HG03064 (cell line): ENCODE measurements around the gene TMED10.
"Not testable (repeated sequence)": the region's sequence is repeated elsewhere in the genome, so short reads cannot be mapped to it uniquely, and the experiment has no call there.

Experiments
- ATAC-seq: cut with Tn5 transposase; IDR thresholded peaks from one replicate; pipeline ENCODE4 v1.9.1; 2021; ENCODE audit warnings: low read depth; ENCODE audit not compliant: unreplicated experiment

The TMED10 gene

DNA sequence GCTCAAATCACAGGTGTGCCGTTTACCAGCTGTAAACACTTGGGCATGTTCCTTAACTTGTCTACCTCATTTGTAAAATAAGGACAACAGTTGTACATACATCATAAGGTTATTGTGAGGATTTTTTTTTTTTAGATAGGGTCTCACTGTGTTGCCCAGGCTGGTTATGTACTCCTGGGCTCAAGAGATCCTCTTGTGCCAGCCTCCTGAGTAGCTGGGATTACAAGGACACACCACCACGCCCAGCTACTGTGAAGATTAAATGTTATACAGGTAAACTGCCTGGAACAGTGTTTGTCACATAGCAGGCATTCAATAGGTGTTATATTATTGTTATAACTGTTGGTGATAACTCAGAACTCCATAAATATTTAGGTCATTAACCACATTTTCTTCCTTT lies 12.7 kb downstream of the TMED10 start:
- no peak for ATAC-seq

DNA sequence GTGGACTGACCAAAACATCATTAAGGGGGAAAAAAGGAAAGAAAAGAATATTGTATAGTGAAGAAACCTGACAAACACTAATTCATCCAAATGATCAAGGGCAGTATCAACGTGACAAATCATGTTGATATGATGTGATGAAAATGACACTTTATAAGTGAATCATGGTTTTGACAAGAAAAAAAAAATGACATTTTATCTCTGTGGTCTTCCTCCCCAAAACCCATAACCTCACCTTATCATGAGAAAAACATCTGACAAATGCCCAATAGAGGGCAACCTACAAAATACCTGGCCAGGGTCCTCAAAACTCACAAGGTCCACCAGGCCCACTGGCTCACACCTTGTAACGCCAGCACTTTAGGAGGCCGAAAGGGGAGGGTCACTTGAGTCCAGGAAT lies 13.8 kb downstream of the TMED10 start:
- ATAC-seq = no peak

DNA sequence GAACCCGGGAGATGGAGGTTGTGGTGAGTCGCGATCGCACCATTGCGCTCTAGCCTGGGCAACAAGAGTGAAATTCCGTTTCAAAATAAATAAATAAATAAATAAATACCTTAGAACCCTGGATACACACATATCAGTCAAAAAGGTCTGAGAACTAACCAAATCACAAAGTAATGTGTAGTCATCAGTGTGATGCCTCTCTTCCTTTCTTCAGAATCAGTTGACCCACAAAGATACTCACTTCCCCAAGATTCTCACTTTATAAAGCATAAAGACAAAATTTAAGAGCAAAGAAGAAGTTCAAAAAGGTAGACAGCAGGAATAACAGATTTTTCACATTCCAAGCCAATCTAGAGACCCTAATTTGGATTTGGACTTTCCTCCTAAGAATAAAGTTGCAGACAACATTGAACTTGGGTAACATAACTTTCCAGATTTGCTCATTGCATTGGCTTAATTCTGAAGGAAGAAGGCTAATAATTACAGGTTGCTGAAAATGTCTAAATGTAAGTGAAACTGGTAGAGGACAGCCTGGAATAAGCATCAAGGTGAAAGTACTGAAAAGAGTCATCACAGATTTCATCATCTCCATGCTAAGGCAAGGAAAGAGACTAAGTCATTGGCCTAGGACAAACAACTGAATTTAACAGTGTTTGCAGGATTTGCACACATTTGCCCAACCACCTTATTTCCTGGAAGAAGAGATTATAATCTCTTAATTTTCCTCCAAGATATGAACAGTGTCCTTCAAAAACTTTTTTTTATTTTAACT lies 17.4 kb downstream of the TMED10 start:
- no peak for ATAC-seq

DNA sequence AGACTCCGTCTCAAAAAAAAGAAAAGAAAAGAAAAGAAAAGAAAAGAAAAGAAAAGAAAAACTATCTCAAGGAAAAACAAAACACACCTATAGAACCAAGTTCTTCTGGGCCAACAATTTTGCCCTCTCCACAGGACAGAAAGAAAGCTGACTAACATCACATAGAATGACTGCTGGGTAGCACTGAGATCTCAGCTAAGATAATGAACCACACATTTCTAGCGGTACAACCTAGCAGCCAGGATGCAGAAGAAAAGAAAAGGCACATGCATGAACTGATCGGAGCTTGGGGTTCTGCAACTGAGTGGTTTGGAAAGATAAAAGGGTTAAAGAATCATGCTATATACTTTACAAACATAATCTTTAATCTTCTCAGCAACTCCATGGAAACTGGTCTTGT lies 19.5 kb downstream of the TMED10 start:
- no peak for ATAC-seq

DNA sequence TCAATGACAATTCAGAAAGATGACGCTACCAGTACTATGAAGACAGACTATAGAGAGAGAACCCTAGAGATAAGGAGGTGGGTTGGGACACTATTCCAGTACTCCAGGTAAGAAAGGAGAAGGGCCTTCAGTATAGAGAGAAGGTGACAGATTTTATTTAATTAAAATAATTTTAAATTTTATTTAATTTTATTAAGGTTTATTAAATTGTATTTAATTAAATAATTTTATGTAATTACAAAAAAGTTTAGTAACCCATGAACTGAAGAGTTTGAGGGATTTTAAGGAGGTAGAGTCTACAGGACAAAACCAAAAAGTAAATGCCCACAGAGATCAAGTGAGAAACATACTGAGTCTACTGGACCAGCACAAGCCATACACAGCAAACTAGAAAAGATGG lies 20.3 kb downstream of the TMED10 start:
- ATAC-seq = no peak

DNA sequence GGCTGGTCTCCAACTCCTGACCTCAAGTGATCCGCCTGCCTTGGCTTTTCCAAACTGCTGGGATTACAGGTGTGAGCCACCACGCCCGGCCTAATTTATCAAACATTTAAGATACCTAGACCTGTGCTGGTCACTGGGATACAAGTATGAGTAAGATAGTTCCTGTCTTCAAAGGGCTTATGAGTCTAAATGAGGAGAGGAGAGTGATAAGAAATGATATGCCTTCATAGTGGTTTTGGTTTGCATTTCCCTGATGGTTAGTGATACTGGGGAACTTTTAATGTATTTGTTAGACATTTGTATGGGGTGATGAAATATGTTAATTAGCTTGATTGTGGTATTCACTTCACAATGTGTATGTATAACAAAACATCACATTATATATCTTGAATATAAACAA lies 21.2 kb downstream of the TMED10 start:
- no peak for ATAC-seq

DNA sequence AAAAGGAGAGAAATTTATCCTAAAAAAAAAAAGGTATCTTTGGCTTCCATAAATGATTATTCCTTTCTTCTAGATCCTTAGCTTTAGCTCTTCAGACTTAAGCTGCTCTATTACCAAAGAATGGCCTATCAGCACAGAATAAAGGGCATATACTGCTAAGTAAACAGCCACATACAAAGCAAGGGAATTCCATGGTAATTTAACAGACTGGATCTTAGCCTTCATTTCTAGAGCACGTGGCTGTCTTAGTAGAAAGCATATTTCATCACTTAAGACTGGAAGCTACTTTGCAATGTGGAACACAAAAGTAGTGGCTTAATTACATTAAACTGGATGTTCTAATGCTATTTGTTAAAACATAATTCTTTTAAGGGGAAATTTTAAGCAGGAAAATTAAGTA lies 23.1 kb downstream of the TMED10 start:
- no peak for ATAC-seq

DNA sequence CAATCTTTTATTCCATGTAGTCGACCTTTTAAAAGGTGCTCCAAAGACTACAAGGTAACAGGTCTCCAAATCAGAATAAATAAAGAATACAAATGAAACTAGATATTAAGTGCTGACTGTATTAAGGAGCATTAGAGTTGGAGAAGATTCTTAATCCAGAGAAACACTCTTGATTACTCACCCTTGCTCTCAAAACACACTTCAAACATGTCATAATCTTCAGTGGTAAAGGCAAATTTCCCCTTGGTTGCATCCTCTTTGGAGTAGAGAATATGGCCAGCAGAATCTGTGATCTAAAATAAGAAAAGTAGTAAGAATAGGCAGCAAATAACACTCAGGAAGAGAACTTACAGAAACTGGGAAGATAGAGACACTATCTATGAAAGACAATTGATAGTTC lies 24.6 kb downstream of the TMED10 start:
- no peak for ATAC-seq

DNA sequence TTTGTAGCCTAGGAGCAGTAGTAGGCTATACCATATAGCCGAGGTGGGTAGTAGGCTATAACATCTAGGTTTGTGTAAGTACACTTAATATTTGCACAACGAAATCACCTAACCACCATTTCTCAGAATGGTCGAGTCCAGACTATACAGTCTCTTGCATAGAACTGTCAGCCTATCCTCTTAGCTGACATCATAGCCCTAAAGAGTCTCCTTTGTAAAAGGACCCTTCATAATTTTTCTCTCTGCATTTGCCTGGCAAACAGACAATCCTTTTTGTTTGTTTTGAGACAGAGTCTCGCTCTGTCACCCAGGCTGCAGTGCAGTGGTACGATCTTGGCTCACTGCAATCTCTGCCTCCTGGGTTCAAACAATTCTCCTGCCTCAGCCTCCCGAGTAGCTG lies 25.8 kb downstream of the TMED10 start:
- not testable (repeated sequence) for ATAC-seq

DNA sequence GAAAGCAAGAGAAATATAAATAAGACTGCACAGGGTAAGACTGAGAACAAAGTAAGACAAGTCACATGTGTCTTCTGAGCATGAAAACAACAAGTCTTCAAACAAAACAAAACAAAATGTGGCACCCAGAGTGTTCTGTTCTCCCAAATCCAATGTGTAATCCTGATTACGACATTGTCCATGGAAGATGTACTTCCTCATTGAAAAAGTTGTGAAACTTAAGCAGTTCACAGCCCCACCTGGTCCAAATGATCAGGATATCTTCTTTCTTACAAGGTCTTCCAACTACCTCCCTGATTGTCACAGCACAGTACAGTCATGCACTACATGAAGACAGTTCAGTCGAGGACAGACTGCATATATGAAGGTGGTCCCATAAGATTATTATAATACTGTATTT lies 26.3 kb downstream of the TMED10 start:
- no peak for ATAC-seq

DNA sequence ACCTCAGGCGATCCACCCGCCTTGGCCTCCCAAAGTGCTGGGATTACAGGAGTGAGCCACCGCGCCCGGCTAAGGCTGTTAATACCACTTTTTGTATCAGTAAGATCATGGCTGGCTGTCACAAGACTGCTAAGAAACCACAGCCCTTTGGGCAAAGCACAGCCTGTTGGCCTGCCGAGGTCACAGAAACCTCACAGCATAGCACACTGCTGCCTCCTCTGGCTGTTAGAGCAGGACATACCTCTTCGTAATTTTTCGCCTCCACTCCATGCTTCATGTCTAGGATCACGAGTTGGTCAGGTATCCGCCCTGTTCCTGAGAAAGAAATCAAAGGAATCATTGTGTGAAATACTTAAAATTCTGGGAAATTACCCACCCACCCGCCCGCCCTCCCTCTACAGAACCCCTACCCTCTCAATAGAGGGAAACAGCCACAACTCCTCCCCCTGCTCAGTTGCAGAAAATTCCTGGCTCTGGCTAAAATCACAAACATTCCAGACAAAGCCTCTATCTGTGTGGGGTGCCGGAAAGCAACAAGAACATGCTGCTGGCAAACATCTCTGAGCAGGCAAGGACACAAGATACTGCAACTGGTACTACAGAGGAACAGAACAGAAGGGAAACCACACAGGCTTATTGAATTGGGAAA lies 28.9 kb downstream of the TMED10 start:
- no peak for ATAC-seq

DNA sequence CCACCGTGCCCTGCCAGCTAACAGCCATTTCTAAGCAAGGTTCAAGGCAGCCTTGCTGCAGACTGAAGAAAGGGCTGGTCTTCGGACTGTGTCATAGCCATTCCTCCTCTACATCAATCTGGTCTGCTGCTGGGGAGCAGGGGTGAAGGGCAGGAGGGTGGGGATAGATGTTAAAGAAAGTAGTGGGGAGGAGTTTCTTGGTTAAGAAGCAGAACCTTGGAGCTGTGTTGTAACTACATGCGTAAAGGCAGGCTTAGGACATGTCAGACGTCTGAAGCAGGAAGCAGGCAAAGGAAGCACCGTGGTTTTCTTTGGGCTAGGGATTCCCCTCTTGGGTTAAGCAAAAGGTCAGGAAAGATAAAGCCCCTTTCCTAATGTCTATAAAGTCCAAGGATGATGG lies 31.5 kb downstream of the TMED10 start:
- no peak for ATAC-seq

DNA sequence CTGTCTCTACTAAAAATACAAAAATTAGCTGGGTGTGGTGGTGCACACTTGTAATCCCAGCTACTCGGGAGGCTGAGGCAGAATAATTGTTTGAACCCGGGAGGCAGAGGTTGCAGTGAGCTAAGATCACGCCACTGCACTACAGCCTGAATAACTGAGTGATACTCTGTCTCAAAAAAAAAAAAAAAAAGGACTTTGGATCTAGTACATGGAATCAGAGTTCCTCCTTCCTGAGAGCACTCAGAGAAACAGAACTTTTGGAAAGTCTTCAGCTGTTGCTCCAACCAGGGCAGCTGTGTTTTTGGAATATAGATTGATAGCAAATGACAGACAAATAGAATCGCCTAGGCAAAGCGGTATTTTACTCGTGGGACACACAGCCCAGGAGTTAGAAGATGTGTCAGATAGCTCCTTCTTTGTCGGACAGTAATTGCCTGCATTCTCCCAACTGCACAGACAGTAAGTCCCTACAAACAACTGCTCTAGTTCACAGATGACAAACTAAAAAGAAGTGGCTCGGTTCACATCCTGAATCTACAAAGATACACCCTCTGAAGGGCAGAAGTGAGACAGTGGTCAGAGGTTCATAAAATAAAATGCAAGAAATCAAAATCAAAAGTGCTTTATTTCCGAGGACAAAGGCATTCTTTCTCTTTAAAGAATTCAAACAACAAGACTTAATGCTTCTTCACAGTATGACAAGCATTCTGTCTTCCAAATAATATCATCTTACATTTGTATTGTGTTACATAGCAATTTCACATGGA lies 32.5 kb downstream of the TMED10 start:
- no peak for ATAC-seq

DNA sequence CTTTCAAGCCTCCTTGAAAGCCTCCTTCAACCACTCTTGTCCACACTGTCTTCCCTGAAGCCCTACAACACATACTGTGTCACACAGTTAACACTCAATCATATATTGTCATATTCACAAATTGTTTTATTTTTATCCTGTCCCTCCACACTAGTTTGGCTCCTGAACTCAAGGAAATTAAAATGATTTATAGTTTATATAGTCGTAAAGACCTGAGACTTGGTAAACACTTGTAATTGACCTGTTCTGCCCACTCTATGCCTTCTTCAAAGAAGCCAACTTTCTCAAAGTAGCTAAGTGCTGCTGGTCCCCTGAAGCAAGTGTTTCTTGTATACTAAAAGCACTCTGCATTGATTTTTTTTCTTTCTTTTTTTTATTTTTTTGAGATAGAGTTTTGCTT lies 33.9 kb downstream of the TMED10 start:
- no peak for ATAC-seq

DNA sequence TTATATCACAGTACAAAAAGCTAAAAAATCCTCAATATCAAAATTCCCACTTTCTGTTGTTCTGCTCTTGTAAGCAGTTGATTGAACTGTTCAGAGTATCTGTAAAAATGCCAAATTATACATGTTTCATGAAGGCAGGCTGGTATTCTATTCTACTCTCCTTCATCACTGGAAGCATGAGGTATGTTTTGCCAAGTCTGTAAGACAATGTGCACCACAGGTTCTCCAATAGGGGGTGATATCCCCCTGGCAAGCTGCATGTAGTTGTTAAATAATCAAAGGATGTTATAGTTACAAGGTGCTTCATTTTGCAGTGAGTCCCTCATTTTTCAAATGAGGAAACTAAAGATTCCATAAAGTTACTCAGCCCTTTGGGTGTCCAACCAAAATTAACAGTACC lies 34.4 kb downstream of the TMED10 start:
- ATAC-seq = no peak

DNA sequence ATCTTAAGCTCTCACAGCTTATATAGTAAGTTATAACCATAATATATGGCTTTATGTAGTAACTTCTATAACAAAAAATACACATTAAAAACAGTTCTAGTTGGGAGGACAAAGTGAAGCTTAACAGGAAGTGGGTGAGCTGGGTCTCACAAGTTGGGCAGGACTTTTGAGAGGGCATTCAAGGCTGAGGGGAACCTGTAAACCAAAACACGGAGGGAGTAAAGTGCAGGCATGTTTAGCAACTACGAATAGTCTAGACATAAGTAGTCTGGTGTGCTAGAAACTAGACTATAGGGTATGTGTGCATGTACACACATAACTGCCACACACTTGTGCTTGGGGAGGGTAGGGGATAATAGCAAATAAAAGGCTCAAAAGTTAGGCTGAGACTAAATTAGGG lies 35.4 kb downstream of the TMED10 start:
- no peak for ATAC-seq

DNA sequence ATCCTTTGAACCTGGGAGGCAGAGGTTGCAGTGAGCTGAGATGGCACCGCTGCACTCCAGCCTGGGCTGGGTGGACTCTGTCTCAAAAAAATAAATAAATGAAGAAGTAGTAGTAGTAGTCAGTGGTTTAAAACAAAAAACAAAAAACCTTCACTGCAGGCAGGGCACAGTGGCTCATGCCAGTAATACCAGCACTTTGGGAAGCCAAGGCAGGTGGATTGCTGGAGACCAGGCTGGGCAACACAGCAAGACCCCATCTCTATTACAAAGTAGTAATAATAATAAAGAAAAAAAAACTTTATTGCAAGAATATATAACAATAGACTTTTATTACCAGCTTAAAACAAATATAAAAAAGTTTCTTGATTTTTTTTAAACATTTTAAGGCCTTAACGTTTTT lies 35.8 kb downstream of the TMED10 start:
- no peak for ATAC-seq

DNA sequence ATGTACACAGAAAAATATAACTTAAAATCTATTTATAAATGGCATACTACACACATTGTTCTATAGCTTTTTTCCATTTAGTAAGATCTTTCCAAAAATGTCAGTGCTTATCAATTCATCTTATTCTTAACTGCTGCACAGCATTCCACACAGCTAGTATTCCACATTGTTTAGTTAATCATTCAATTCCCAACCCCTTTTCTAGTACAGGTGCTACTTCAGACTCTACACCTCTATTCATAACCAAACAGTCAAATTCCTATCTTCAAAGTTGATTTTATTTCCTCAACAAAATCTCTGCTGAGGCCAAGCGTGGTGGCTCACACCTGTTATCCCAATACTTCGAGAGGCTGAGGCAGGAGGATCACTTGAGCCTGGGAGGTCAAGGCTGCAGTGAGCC lies 37.2 kb downstream of the TMED10 start:
- no peak for ATAC-seq

DNA sequence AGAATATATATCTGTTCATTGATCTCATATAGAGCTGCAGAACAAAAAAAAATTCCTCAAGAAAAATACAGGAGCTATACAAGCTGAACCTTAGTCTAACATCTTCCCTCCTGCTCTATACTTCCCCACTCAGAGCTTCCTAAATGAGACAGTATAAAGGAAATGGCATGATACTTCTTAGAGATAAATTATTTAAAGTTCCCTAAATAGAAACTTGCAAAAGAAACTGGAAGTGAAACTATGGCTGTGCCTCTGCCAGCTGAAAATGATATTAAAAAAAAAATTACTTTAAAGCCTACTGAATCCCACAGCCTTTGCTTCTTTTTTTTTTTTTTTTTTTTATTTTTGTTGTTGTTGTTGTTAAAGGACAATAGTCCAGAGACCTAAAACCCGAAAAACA lies 37.9 kb downstream of the TMED10 start:
- ATAC-seq = no peak

DNA sequence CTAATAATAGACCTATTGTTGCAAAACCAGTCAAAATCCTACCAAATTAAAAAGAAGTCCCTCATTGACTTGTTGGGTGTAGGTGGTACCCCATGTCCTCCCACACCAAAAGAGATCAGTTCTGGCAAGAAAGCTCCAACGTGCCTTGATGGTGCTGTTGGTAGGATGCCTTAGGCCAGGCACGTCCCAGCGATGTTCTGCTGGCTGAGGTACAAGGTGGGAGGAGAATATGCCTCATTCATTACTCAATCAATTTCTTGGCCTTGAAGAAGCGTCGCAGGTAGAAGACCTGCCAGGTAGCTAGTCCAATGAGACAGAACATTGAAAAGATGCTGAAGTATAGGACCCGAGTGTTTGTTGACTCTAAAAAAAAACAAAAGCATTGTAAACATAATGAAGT lies 41.8 kb downstream of the TMED10 start:
- ATAC-seq = no peak

DNA sequence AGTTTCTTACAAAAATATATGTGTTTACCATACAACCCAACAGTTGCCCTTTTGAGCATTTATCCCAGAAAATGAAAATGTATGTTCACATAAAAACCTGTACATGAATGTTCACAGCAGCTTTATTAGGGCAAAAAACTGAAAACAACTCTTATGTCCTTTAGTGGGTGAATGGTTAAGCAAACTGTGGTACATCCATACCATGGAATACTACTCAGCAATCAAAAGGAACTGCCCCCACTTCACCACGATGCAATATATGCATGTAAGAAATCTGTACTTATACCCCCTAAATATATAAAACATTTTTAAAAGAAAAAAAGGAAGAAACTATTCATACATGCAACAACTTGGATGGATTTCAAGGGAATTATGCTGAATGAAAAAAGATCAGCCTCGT lies 42.8 kb downstream of the TMED10 start:
- ATAC-seq = no peak
